A549 (cell line): Measurements from ENCODE around the gene HOGA1.

ENCODE experiments used
- HOXA7 ChIP-seq: fragments of 250-450 bp; sonication (Bioruptor Pico); IDR thresholded peaks from 2 replicates; pipeline ENCODE4 v1.5.0; 2020; ENCODE audit warnings: mild to moderate bottlenecking, moderate library complexity
- POLR2A ChIP-seq: IDR thresholded peaks from 2 replicates; pipeline ENCODE4 v1.6.1; 2012; ENCODE audit warnings: mild to moderate bottlenecking, low read length

DNA sequence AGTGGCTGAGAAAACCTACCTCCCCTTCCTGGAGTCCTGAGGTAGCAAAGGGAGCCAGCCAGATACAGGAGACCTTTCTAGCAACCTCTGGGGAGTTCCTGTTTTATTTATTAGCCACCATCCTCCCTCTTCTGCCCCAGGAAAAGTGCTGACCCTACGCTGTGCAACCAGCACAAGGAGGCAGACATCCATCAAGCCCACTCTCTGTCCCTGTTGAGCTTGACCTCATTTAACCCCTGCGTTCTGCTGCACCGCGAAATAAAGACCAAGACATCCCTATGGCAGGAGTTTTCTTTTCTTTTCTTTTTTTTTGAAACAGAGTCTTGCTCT is 37.0 kb upstream of the HOGA1 start:
- TF ChIP-seq HOXA7 (no peak), POLR2A (no peak)
